BLaER1 treated with 17β-estradiol and CSF1 and Interleukin-3, amounts not matched to agents 10 nM and 100 nM (cell line): ENCODE results near the gene CXADR.

Source experiments
- H3K27ac ChIP-seq, 11 experiments: shearing (Covaris generic); formaldehyde crosslinking; 2 replicates each; pipeline ENCODE4 v1.8.1; 2022
- H3K27me3 ChIP-seq, 11 experiments: shearing (Covaris generic); formaldehyde crosslinking; 2 replicates each; pipeline ENCODE4 v1.8.1; 2022
- H3K36me3 ChIP-seq, 11 experiments: shearing (Covaris generic); formaldehyde crosslinking; 2 replicates each; pipeline ENCODE4 v1.8.1; 2022
- H3K4me1 ChIP-seq, 10 experiments: shearing (Covaris generic); formaldehyde crosslinking; 2 replicates each; pipeline ENCODE4 v1.8.1; 2022
- H3K4me2 ChIP-seq, 11 experiments: shearing (Covaris generic); formaldehyde crosslinking; 2 replicates each; pipeline ENCODE4 v1.8.1; 2022
- H3K4me3 ChIP-seq, 10 experiments: shearing (Covaris generic); formaldehyde crosslinking; 2 replicates each; pipeline ENCODE4 v1.8.1; 2022
- H3K9ac ChIP-seq, 11 experiments: shearing (Covaris generic); formaldehyde crosslinking; 2 replicates each; pipeline ENCODE4 v1.8.1; 2022
- H3K9me3 ChIP-seq, 11 experiments: shearing (Covaris generic); formaldehyde crosslinking; replicated peaks in 1 of 11; 2 replicates each; pipeline ENCODE4 v1.8.1; 2022
- H4K20me1 ChIP-seq, 11 experiments: shearing (Covaris generic); formaldehyde crosslinking; 2 replicates each; pipeline ENCODE4 v1.8.1; 2022
- Cebpa-rat ChIP-seq, 11 experiments: shearing (Covaris generic); IDR thresholded peaks; 2 replicates each; pipeline ENCODE4 v1.8.1; 2022

CXADR gene

DNA sequence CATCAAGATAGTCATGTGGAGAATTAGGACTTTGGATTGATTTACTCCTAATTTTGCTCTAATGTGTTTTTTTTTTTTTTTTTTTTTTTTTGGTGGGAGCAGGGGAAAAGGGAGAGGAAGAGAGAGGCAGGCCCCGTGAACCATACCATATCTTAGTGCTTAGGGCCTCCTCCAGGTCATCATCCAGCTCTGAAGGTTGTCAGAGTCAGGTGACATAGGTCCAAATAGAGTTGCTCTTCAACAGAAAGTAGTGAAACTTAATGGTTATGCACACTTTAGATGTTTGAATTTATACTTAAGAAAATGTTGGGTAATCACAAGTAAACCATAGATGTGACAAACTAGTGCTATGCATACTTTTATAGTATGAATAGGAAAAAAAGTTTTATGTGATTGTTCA is 32.2 kb downstream of the CXADR start:
- Histone ChIP-seq H4K20me1 (no peaks in the 10 kb centered on the region), H3K4me2 (no peak overlapping the region), H3K36me3 (no peaks in the 10 kb centered on the region), H3K9ac (no peak overlapping the region), H3K9me3 (peaks cover 0 to 6% (median 0%) of the 10 kb centered on the region in 11 experiments; a peak in 6 of 22 replicates), H3K4me1 (peaks cover 0 to 7% (median 3%) of the 10 kb centered on the region in 10 experiments; a peak in 12 of 20 replicates), H3K4me3 (no peak overlapping the region), H3K27ac (no peak overlapping the region), H3K27me3 (peaks cover 0 to 9% (median 0%) of the 10 kb centered on the region in 11 experiments; a peak in 2 of 22 replicates)
- no peak for TF ChIP-seq Cebpa-rat (IDR thresholded peaks at IDR 0.05)

- Histone ChIP-seq H3K27ac (no peak overlapping the region), H3K4me2 (no peak overlapping the region), H3K9ac (no peak overlapping the region), H3K36me3 (no peaks in the 10 kb centered on the region), H3K4me1 (no peaks in the 10 kb centered on the region), H4K20me1 (no peaks in the 10 kb centered on the region), H3K9me3 (no peaks in the 10 kb centered on the region), H3K4me3 (no peak overlapping the region), H3K27me3 (no peaks in the 10 kb centered on the region)
- no peak for TF ChIP-seq Cebpa-rat (IDR thresholded peaks at IDR 0.05)
Observed at GRCh38 chr21:17548262-17548661, 35.4 kb downstream of the CXADR start.

- 0 out of 20 replicates have a peak, but pooled peaks cover 0 to 5% (median 0%) of the 10 kb centered on the region in 10 experiments for H3K4me1 ChIP-seq
- no peak overlapping the region for H3K9ac ChIP-seq
- no peak overlapping the region for H3K4me2 ChIP-seq
- TF ChIP-seq Cebpa-rat (IDR thresholded peaks at IDR 0.05) = no peak
- H3K9me3 ChIP-seq = no peaks in the 10 kb centered on the region
- no peaks in the 10 kb centered on the region for H4K20me1 ChIP-seq
- H3K27me3 ChIP-seq = no peaks in the 10 kb centered on the region
- H3K36me3 ChIP-seq = no peaks in the 10 kb centered on the region
- H3K4me3 ChIP-seq = no peak overlapping the region
- H3K27ac ChIP-seq = no peak overlapping the region
Observed at GRCh38 chr21:17550671-17551308, 37.9 kb downstream of the CXADR start.

GRCh38 chr21:17552410-17552809 is 39.6 kb downstream of the CXADR start:
- H3K9me3 ChIP-seq = no peaks in the 10 kb centered on the region
- no peak overlapping the region for H3K27ac ChIP-seq
- no peak for TF ChIP-seq Cebpa-rat (IDR thresholded peaks at IDR 0.05)
- H3K4me3 ChIP-seq = no peak overlapping the region
- H4K20me1 ChIP-seq = no peaks in the 10 kb centered on the region
- H3K36me3 ChIP-seq = no peaks in the 10 kb centered on the region
- H3K4me1 ChIP-seq = 0 out of 20 replicates have a peak, but pooled peaks cover 0 to 5% (median 0%) of the 10 kb centered on the region in 10 experiments
- H3K9ac ChIP-seq = no peak overlapping the region
- no peaks in the 10 kb centered on the region for H3K27me3 ChIP-seq
- H3K4me2 ChIP-seq = no peak overlapping the region

DNA sequence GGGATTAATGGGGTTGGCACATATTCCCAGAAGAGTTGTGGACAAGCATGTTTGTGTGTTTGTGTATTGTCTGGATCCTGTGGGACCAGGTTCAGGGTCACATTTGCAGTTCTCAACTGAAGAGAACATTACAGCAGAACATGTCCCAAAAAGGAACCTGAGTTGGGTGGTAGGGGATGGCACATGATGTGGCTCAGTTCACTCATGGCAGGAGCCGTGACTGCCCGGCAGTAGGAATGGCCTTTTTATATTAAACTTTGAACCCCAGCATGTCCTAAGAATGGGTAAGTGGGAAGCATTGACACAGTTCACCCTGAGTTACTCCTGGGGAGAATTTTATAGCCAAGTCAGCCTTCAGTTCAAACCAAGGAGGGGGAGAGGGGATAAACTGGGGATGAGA is 41.3 kb downstream of the CXADR start:
- no peaks in the 10 kb centered on the region for H3K36me3 ChIP-seq
- H3K4me2 ChIP-seq = no peak overlapping the region
- no peak for TF ChIP-seq Cebpa-rat (IDR thresholded peaks at IDR 0.05)
- 0 out of 20 replicates have a peak, but pooled peaks cover 0 to 5% (median 0%) of the 10 kb centered on the region in 10 experiments for H3K4me1 ChIP-seq
- H4K20me1 ChIP-seq = no peaks in the 10 kb centered on the region
- no peak overlapping the region for H3K4me3 ChIP-seq
- no peaks in the 10 kb centered on the region for H3K27me3 ChIP-seq
- H3K9ac ChIP-seq = no peak overlapping the region
- H3K9me3 ChIP-seq = no peaks in the 10 kb centered on the region
- H3K27ac ChIP-seq = no peak overlapping the region

- H3K27ac ChIP-seq = no peak overlapping the region
- H3K4me1 ChIP-seq = 0 out of 20 replicates have a peak, but pooled peaks cover 0 to 5% (median 0%) of the 10 kb centered on the region in 10 experiments
- TF ChIP-seq Cebpa-rat (IDR thresholded peaks at IDR 0.05) = no peak
- no peaks in the 10 kb centered on the region for H3K9me3 ChIP-seq
- no peaks in the 10 kb centered on the region for H3K27me3 ChIP-seq
- H3K9ac ChIP-seq = no peak overlapping the region
- no peak overlapping the region for H3K4me3 ChIP-seq
- H4K20me1 ChIP-seq = no peaks in the 10 kb centered on the region
- no peaks in the 10 kb centered on the region for H3K36me3 ChIP-seq
- no peak overlapping the region for H3K4me2 ChIP-seq
Observed at GRCh38 chr21:17554679-17555465, 42.0 kb downstream of the CXADR start.

GRCh38 chr21:17560377-17561025 is 47.7 kb downstream of the CXADR start:
- Histone ChIP-seq H3K9me3 (no peaks in the 10 kb centered on the region), H3K36me3 (no peaks in the 10 kb centered on the region), H3K27ac (no peak overlapping the region), H3K4me3 (no peak overlapping the region), H3K27me3 (no peaks in the 10 kb centered on the region), H4K20me1 (no peaks in the 10 kb centered on the region), H3K4me2 (no peak overlapping the region), H3K9ac (no peak overlapping the region), H3K4me1 (no peaks in the 10 kb centered on the region)
- no peak for TF ChIP-seq Cebpa-rat (IDR thresholded peaks at IDR 0.05)

DNA sequence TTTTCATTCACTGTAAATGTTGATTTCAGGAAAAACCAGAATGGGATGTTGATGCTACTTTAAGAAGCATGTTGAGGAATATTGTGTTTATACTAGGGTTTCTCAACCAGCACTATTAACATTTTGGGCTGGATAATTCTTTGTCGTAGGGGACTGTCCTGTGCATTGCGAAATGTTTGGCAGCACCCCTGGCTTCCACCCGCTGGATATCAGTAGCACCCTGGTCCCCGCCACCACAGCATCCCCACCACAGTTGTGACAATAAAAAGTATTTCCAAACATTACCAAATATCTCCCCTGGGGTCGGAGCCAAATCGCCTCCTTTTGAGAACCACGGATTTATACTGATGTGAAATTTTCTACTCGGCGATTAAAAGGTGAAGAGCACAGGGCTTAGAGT is 57.9 kb downstream of the CXADR start:
- Histone ChIP-seq H3K36me3 (no peaks in the 10 kb centered on the region), H4K20me1 (no peaks in the 10 kb centered on the region), H3K9ac (no peak overlapping the region), H3K9me3 (no peaks in the 10 kb centered on the region), H3K4me2 (no peak overlapping the region), H3K4me1 (peaks cover 0 to 18% (median 0%) of the 10 kb centered on the region in 10 experiments; a peak in 6 of 20 replicates), H3K27me3 (no peaks in the 10 kb centered on the region), H3K4me3 (no peak overlapping the region), H3K27ac (no peak overlapping the region)
- TF ChIP-seq Cebpa-rat (IDR thresholded peaks at IDR 0.05) = 0 out of 22 replicates have a peak, but pooled peaks of 1 of the 11 experiments have one; percentile 11

DNA sequence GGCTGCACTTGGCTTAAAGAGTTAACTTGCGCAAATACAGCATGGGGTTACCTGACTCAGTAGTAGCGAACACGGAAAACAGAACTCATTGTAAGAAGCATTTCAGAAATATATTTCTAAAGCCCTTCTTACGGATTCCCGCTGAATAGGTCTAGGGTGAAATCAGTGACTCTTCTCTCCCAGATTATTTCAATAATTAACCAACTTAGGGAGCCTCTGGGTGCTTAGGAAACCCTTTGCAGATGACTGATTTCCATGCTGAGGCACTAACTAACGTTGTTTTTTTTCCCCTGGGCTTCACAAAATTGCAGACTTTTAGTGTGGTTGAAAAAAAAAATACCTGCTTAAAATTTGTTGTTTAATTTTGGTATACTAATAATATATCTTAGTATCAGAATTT is 59.6 kb downstream of the CXADR start:
- Histone ChIP-seq H3K27me3 (no peaks in the 10 kb centered on the region), H3K9me3 (no peaks in the 10 kb centered on the region), H3K36me3 (no peaks in the 10 kb centered on the region), H3K27ac (no peak overlapping the region), H3K4me3 (no peak overlapping the region), H3K4me2 (no peak overlapping the region), H3K9ac (no peak overlapping the region), H4K20me1 (no peaks in the 10 kb centered on the region), H3K4me1 (peaks cover 0 to 18% (median 0%) of the 10 kb centered on the region in 10 experiments; a peak in 6 of 20 replicates)
- no peak for TF ChIP-seq Cebpa-rat (IDR thresholded peaks at IDR 0.05)
